GM23338 (cell line): ENCODE results near the gene SCG3. TPM values are rescaled to one million over a fixed set of nuclear protein-coding genes. Genes with fewer than 3 reads are reported as not detected.
A peak's percentile ranks its signal among the peaks of the same experiment; 100 is the strongest.

Experiments
- ATAC-seq: fragments of 200-7000 bp; cut with Tn5 transposase; 3 replicates; pipeline ENCODE4 v1.9.1; 2020
- DNase-seq: peaks from one replicate; pipeline ENCODE4 v3.0.0-alpha.2; 2015; ENCODE audit warnings: low spot score
- H2AFZ ChIP-seq: fragments of 200-600 bp; sonication (generic); 2 replicates; pipeline ENCODE4 v1.8.0; 2016; ENCODE audit warnings: antibody characterized with exemption, mild to moderate bottlenecking, moderate library complexity
- H3F3A ChIP-seq: fragments of 200-600 bp; sonication (generic); replicated peaks from 2 replicates; pipeline ENCODE4 v1.8.0; 2017; ENCODE audit warnings: antibody characterized with exemption, mixed run types, low read depth
- H3K27ac ChIP-seq: fragments of 200-600 bp; sonication (generic); 2 replicates; pipeline ENCODE4 v1.6.1; 2016; ENCODE audit warnings: low read depth
- H3K27me3 ChIP-seq: fragments of 200-600 bp; sonication (generic); 2 replicates; pipeline ENCODE4 v1.8.0; 2016; ENCODE audit warnings: mild to moderate bottlenecking, mixed run types, moderate library complexity; ENCODE audit not compliant: insufficient read depth
- H3K36me3 ChIP-seq: fragments of 200-600 bp; sonication (generic); 2 replicates; pipeline ENCODE4 v1.8.0; 2016; ENCODE audit warnings: mild to moderate bottlenecking; ENCODE audit not compliant: insufficient read depth
- H3K4me1 ChIP-seq: fragments of 200-600 bp; sonication (generic); 2 replicates; pipeline ENCODE4 v1.8.0; 2016; ENCODE audit warnings: mild to moderate bottlenecking, moderate library complexity; ENCODE audit not compliant: insufficient read depth
- H3K4me2 ChIP-seq: fragments of 200-600 bp; sonication (generic); 2 replicates; pipeline ENCODE4 v1.7.1; 2017; ENCODE audit warnings: mixed run types
- H3K4me3 ChIP-seq: fragments of 200-600 bp; sonication (generic); 2 replicates; pipeline ENCODE4 v1.6.1; 2016; ENCODE audit warnings: mixed run types
- H3K79me2 ChIP-seq: fragments of 200-600 bp; sonication (generic); replicated peaks from 2 replicates; pipeline ENCODE4 v1.8.0; 2017; ENCODE audit warnings: mild to moderate bottlenecking; ENCODE audit not compliant: insufficient read depth
- H3K9me2 ChIP-seq: fragments of 200-600 bp; sonication (generic); 2 replicates; pipeline ENCODE4 v1.8.0; 2017; ENCODE audit not compliant: insufficient read depth
- H4K20me1 ChIP-seq: fragments of 200-600 bp; sonication (generic); replicated peaks from 2 replicates; pipeline ENCODE4 v1.8.0; 2017; ENCODE audit warnings: mild to moderate bottlenecking; ENCODE audit not compliant: insufficient read depth
- H3K27ac Mint-ChIP-seq: 2 replicates; pipeline ENCODE4 v1.8.0; 2020; ENCODE audit warnings: inconsistent platforms, mild to moderate bottlenecking, moderate library complexity, mixed read lengths
- H3K27me3 Mint-ChIP-seq: 3 replicates; pipeline ENCODE4 v1.8.0; 2022; ENCODE audit warnings: low read depth, mild to moderate bottlenecking, moderate library complexity, mixed read lengths, inconsistent platforms; ENCODE audit not compliant: insufficient read depth, poor library complexity
- H3K36me3 Mint-ChIP-seq: 3 replicates; pipeline ENCODE4 v1.8.0; 2021; ENCODE audit warnings: low read depth, mild to moderate bottlenecking, inconsistent platforms, moderate library complexity, mixed read lengths
- H3K4me1 Mint-ChIP-seq: 3 replicates; pipeline ENCODE4 v1.8.0; 2020; ENCODE audit warnings: mild to moderate bottlenecking, inconsistent platforms, mixed read lengths
- H3K4me3 Mint-ChIP-seq: 3 replicates; pipeline ENCODE4 v1.8.0; 2021; ENCODE audit warnings: moderate library complexity, mild to moderate bottlenecking, inconsistent platforms, mixed read lengths
- H3K9me3 Mint-ChIP-seq: 3 replicates; pipeline ENCODE4 v1.8.0; 2020; ENCODE audit warnings: moderate library complexity, mild to moderate bottlenecking, inconsistent platforms, mixed read lengths
- CREB1 ChIP-seq: fragments of 250-450 bp; sonication (Bioruptor Pico); IDR thresholded peaks from 2 replicates; pipeline ENCODE4 v1.5.0; 2020; ENCODE audit warnings: low read depth, mild to moderate bottlenecking, moderate library complexity
- EZH2 ChIP-seq: fragments of 200-600 bp; sonication (generic); IDR thresholded peaks from one replicate; pipeline ENCODE4 v1.8.0; 2017; ENCODE audit warnings: antibody characterized with exemption, mild to moderate bottlenecking, low read depth; ENCODE audit not compliant: unreplicated experiment
- EZH2phosphoT487 ChIP-seq: fragments of 200-600 bp; sonication (generic); IDR thresholded peaks from one replicate; pipeline ENCODE4 v1.8.1; 2018; ENCODE audit warnings: antibody characterized with exemption; ENCODE audit not compliant: unreplicated experiment
- JUNB ChIP-seq: IDR thresholded peaks from one replicate; pipeline ENCODE4 v1.6.1; 2016; ENCODE audit warnings: antibody characterized with exemption; ENCODE audit not compliant: unreplicated experiment
- NANOG ChIP-seq: IDR thresholded peaks from 2 replicates; pipeline ENCODE4 v1.6.1; 2016; ENCODE audit warnings: antibody characterized with exemption, borderline replicate concordance
- POLR2AphosphoS5 ChIP-seq: IDR thresholded peaks from 2 replicates; pipeline ENCODE4 v1.6.1; 2016; ENCODE audit warnings: antibody characterized with exemption, low read depth
- STAT1 ChIP-seq: IDR thresholded peaks from one replicate; pipeline ENCODE4 v1.6.1; 2016; ENCODE audit warnings: antibody characterized with exemption; ENCODE audit not compliant: unreplicated experiment
- ZNF331 ChIP-seq: fragments of 250-450 bp; sonication (Bioruptor Pico); IDR thresholded peaks from 2 replicates; pipeline ENCODE4 v1.5.0; 2020; ENCODE audit warnings: low read depth, mild to moderate bottlenecking, moderate library complexity
- polyA plus RNA-seq: library from polyadenylated mRNA; unstranded; fragments of >200 nt; fragmentation: Nextera tagmentation; extraction: Ambion mirVana; gene quantifications from 2 replicates; pipeline ENCODE4 v1.2.1, GENCODE V29; 2016
- total RNA-seq: library from RNA; depleted of rRNA; stranded (reverse); fragments of >200 nt; shearing (Covaris generic); gene quantifications from 2 replicates; pipeline ENCODE4 v1.2.3, GENCODE V29; 2014
- TF ChIP-seq, protein P1 (sequence below): IDR thresholded peaks from 2 replicates; pipeline ENCODE4 v1.6.1; 2016; ENCODE audit warnings: antibody characterized with exemption
- TF ChIP-seq, protein P2 (sequence below): fragments of 250-450 bp; sonication (Bioruptor Pico); IDR thresholded peaks from 2 replicates; pipeline ENCODE4 v1.5.0; 2020; ENCODE audit warnings: mild to moderate bottlenecking, moderate library complexity
- TF ChIP-seq, protein P3 (sequence below): IDR thresholded peaks from one replicate; pipeline ENCODE4 v1.6.1; 2018; ENCODE audit warnings: antibody characterized with exemption; ENCODE audit not compliant: unreplicated experiment

The SCG3 gene
- total and polyA plus RNA-seq, 2 experiments from 2014 or later = 44.2 to 99.5 TPM

DNA sequence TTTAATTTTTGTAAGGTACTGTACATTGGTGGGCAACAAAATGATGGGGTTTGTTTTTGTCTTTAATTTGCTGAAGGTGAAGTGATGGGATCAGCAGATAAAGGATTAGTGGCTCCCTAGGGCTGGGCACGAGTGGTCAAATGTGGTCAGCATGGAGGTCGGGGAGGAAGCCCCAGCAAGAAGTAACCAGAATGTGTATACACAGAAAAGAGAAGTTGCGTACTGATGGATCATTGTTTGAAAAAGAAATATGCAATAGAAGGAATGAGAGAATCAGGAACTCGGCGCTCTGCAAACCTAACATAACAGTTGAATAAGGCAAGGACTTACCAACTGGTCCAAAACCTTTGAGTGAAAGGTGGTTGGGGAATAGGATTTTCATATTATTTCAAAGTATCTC, 71.6 kb downstream of the SCG3 start:
- Histone ChIP-seq H3F3A (no peaks in the 10 kb centered on the region; the same call in 1 of the 2 replicates), H4K20me1 (peaks cover 9% of the 10 kb centered on the region; the same call in 1 of the 2 replicates), H3K79me2 (no peaks in the 10 kb centered on the region), H3K9me2 (no peaks in the 10 kb centered on the region), H3K4me2 (peak overlapping the region; percentile 84; the same call in 1 of the 2 replicates), H3K4me3 (peak overlapping the region; percentile 95), H3K27me3 (peaks cover 50% of the 10 kb centered on the region), H3K36me3 (no peaks in the 10 kb centered on the region), H3K4me1 (peaks cover 11% of the 10 kb centered on the region; the same call in 1 of the 2 replicates), H3K27ac (no peak overlapping the region), H2AFZ (no peak overlapping the region)
- ATAC-seq (no peak), DNase-seq (no peak)
- H3K36me3 Mint-ChIP-seq = no peaks in the 10 kb centered on the region
- H3K4me1 Mint-ChIP-seq = peaks cover 12% of the 10 kb centered on the region
- H3K4me3 Mint-ChIP-seq = peak overlapping the region; percentile 85
- no peak for TF ChIP-seq STAT1
- TF ChIP-seq CREB1 (CRISPR knock-in tag) = no peak
- no peak for TF ChIP-seq ZNF331 (CRISPR knock-in tag)
- no peak for TF ChIP-seq EZH2
- TF ChIP-seq, protein P1, sequence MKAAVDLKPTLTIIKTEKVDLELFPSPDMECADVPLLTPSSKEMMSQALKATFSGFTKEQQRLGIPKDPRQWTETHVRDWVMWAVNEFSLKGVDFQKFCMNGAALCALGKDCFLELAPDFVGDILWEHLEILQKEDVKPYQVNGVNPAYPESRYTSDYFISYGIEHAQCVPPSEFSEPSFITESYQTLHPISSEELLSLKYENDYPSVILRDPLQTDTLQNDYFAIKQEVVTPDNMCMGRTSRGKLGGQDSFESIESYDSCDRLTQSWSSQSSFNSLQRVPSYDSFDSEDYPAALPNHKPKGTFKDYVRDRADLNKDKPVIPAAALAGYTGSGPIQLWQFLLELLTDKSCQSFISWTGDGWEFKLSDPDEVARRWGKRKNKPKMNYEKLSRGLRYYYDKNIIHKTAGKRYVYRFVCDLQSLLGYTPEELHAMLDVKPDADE = no peak
- no peak for TF ChIP-seq POLR2AphosphoS5
- no peak for TF ChIP-seq NANOG
- TF ChIP-seq, protein P2, sequence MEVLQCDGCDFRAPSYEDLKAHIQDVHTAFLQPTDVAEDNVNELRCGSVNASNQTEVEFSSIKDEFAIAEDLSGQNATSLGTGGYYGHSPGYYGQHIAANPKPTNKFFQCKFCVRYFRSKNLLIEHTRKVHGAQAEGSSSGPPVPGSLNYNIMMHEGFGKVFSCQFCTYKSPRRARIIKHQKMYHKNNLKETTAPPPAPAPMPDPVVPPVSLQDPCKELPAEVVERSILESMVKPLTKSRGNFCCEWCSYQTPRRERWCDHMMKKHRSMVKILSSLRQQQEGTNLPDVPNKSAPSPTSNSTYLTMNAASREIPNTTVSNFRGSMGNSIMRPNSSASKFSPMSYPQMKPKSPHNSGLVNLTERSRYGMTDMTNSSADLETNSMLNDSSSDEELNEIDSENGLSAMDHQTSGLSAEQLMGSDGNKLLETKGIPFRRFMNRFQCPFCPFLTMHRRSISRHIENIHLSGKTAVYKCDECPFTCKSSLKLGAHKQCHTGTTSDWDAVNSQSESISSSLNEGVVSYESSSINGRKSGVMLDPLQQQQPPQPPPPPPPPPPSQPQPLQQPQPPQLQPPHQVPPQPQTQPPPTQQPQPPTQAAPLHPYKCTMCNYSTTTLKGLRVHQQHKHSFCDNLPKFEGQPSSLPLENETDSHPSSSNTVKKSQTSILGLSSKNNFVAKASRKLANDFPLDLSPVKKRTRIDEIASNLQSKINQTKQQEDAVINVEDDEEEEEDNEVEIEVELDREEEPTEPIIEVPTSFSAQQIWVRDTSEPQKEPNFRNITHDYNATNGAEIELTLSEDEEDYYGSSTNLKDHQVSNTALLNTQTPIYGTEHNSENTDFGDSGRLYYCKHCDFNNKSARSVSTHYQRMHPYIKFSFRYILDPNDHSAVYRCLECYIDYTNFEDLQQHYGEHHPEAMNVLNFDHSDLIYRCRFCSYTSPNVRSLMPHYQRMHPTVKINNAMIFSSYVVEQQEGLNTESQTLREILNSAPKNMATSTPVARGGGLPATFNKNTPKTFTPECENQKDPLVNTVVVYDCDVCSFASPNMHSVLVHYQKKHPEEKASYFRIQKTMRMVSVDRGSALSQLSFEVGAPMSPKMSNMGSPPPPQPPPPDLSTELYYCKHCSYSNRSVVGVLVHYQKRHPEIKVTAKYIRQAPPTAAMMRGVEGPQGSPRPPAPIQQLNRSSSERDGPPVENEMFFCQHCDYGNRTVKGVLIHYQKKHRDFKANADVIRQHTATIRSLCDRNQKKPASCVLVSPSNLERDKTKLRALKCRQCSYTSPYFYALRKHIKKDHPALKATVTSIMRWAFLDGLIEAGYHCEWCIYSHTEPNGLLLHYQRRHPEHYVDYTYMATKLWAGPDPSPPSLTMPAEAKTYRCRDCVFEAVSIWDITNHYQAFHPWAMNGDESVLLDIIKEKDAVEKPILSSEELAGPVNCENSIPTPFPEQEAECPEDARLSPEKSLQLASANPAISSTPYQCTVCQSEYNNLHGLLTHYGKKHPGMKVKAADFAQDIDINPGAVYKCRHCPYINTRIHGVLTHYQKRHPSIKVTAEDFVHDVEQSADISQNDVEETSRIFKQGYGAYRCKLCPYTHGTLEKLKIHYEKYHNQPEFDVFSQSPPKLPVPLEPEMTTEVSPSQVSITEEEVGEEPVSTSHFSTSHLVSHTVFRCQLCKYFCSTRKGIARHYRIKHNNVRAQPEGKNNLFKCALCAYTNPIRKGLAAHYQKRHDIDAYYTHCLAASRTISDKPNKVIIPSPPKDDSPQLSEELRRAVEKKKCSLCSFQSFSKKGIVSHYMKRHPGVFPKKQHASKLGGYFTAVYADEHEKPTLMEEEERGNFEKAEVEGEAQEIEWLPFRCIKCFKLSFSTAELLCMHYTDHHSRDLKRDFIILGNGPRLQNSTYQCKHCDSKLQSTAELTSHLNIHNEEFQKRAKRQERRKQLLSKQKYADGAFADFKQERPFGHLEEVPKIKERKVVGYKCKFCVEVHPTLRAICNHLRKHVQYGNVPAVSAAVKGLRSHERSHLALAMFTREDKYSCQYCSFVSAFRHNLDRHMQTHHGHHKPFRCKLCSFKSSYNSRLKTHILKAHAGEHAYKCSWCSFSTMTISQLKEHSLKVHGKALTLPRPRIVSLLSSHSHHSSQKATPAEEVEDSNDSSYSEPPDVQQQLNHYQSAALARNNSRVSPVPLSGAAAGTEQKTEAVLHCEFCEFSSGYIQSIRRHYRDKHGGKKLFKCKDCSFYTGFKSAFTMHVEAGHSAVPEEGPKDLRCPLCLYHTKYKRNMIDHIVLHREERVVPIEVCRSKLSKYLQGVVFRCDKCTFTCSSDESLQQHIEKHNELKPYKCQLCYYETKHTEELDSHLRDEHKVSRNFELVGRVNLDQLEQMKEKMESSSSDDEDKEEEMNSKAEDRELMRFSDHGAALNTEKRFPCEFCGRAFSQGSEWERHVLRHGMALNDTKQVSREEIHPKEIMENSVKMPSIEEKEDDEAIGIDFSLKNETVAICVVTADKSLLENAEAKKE (CRISPR knock-in tag) = no peak
- TF ChIP-seq, protein P3, sequence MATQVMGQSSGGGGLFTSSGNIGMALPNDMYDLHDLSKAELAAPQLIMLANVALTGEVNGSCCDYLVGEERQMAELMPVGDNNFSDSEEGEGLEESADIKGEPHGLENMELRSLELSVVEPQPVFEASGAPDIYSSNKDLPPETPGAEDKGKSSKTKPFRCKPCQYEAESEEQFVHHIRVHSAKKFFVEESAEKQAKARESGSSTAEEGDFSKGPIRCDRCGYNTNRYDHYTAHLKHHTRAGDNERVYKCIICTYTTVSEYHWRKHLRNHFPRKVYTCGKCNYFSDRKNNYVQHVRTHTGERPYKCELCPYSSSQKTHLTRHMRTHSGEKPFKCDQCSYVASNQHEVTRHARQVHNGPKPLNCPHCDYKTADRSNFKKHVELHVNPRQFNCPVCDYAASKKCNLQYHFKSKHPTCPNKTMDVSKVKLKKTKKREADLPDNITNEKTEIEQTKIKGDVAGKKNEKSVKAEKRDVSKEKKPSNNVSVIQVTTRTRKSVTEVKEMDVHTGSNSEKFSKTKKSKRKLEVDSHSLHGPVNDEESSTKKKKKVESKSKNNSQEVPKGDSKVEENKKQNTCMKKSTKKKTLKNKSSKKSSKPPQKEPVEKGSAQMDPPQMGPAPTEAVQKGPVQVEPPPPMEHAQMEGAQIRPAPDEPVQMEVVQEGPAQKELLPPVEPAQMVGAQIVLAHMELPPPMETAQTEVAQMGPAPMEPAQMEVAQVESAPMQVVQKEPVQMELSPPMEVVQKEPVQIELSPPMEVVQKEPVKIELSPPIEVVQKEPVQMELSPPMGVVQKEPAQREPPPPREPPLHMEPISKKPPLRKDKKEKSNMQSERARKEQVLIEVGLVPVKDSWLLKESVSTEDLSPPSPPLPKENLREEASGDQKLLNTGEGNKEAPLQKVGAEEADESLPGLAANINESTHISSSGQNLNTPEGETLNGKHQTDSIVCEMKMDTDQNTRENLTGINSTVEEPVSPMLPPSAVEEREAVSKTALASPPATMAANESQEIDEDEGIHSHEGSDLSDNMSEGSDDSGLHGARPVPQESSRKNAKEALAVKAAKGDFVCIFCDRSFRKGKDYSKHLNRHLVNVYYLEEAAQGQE = no peak
- TF ChIP-seq EZH2phosphoT487 = no peak
- TF ChIP-seq JUNB = no peak
- H3K9me3 Mint-ChIP-seq = no peaks in the 10 kb centered on the region
- H3K27ac Mint-ChIP-seq = no peak overlapping the region
- H3K27me3 Mint-ChIP-seq = peaks cover 38% of the 10 kb centered on the region
